Measurements from ENCODE around the gene ERBB4.

DNA sequence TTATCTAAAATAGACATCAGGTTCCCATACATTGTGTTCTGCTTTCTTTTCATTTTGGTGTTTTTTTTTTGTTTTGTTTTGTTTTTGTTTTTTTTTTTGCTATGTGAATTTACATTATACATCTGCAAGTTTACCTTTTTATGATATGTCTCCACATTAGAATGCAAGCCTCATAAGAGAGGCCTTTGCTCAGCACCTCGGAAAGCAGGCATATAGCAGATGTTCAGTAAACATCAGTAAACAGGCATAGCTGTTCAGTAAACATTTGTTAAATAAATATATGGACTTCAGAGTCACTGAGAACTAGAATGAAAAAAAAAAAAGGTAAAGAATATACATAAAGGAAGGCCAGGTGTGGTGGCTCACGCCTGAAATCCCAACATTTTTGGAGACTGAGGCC lies 405.3 kb downstream of the ERBB4 start:
- TF ChIP-seq POLR2A (IDR thresholded peaks at IDR 0.05) = no peak
- TF ChIP-seq, protein P1, sequence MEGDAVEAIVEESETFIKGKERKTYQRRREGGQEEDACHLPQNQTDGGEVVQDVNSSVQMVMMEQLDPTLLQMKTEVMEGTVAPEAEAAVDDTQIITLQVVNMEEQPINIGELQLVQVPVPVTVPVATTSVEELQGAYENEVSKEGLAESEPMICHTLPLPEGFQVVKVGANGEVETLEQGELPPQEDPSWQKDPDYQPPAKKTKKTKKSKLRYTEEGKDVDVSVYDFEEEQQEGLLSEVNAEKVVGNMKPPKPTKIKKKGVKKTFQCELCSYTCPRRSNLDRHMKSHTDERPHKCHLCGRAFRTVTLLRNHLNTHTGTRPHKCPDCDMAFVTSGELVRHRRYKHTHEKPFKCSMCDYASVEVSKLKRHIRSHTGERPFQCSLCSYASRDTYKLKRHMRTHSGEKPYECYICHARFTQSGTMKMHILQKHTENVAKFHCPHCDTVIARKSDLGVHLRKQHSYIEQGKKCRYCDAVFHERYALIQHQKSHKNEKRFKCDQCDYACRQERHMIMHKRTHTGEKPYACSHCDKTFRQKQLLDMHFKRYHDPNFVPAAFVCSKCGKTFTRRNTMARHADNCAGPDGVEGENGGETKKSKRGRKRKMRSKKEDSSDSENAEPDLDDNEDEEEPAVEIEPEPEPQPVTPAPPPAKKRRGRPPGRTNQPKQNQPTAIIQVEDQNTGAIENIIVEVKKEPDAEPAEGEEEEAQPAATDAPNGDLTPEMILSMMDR (IDR thresholded peaks at IDR 0.05) = no peak

Data from transverse colon (tissue), 3 donors.